Measurements from ENCODE around the gene EFNA1.

DNA sequence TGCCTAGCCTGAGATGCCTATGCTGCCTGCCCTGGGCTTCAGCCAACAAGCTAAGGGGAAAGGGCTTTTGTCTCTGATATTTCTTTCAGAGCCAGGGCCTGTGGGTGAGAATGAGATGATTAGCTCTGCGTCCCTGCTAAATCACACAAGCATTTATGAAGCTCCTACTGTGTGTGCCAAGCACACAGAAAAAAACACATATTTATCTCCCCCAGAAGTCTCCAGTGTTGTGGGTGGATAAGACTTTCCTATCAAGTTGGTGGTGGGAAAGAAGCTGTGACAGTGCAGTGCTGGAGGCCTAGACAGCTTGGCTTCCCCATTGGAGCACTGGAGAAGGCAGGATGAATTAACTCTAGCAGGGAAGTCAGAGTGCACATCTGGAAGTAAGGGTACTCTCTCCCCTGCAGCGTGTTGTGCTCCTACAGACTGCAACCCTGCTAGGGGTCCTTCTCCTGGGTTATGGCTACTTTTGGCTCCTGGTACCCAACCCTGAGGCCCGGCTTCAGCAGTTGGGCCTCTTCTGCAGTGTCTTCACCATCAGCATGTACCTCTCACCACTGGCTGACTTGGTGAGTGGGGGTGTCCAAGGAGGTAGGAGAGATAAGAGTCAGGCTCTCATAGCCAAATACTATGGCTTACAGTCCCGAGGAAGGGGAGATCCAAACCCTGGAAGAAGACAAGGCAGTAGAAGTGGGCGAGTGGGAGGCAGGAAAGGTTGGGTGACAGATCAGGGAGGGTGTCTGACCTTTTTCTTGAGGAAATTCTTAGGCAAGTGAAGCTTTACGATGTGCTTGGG, 9.7 kb downstream of the EFNA1 start:
- TF ChIP-seq, protein P1, sequence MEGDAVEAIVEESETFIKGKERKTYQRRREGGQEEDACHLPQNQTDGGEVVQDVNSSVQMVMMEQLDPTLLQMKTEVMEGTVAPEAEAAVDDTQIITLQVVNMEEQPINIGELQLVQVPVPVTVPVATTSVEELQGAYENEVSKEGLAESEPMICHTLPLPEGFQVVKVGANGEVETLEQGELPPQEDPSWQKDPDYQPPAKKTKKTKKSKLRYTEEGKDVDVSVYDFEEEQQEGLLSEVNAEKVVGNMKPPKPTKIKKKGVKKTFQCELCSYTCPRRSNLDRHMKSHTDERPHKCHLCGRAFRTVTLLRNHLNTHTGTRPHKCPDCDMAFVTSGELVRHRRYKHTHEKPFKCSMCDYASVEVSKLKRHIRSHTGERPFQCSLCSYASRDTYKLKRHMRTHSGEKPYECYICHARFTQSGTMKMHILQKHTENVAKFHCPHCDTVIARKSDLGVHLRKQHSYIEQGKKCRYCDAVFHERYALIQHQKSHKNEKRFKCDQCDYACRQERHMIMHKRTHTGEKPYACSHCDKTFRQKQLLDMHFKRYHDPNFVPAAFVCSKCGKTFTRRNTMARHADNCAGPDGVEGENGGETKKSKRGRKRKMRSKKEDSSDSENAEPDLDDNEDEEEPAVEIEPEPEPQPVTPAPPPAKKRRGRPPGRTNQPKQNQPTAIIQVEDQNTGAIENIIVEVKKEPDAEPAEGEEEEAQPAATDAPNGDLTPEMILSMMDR (conservative IDR thresholded peaks at IDR 0.05): no peak
- TF ChIP-seq EZH2 (IDR thresholded peaks at IDR 0.05; ENCODE audit: low read depth): no peak

Data from PC-9 (cell line).